Measurements from ENCODE around the gene SLC25A18. TPM values are rescaled to one million over a fixed set of nuclear protein-coding genes. Genes with fewer than 3 reads are reported as not detected.

SLC25A18 gene
- total RNA-seq, 1 donor from 2014 or later = 1.4 TPM

- Mint-ChIP-seq H3K27ac (peak within 1 kb of the TSS; percentile 99), H3K9me3 (no peaks in the 10 kb centered on the region), H3K27me3 (no peaks in the 10 kb centered on the region), H3K36me3 (peaks cover 4% of the 10 kb centered on the region), H3K4me1 (ENCODE audit: unreplicated experiment) (no peaks in the 10 kb centered on the region), H3K4me3 (peak within 1 kb of the TSS; percentile 98)
- no peak for TF ChIP-seq CTCF (conservative IDR thresholded peaks at IDR 0.05)
- peak; percentile 94 for DNase-seq (ENCODE audit: extremely low spot score, unreplicated experiment)
These were observed 65.3 kb downstream of the SLC25A18 start, which contains the start of gene ATP6V1E1 for GRCh38 chr22:17628406-17629172. TSS of gene ATP6V1E1 (minus strand) at chr22:17628749. CDS start at chr22:17628635, 114 bp downstream.

- Mint-ChIP-seq H3K27ac (peak overlapping the region; percentile 99), H3K9me3 (no peaks in the 10 kb centered on the region), H3K36me3 (no peaks in the 10 kb centered on the region), H3K27me3 (no peaks in the 10 kb centered on the region), H3K4me3 (peak overlapping the region; percentile 98), H3K4me1 (ENCODE audit: unreplicated experiment) (no peaks in the 10 kb centered on the region)
- no peak for DNase-seq (ENCODE audit: extremely low spot score, unreplicated experiment)
- no peak for TF ChIP-seq CTCF (conservative IDR thresholded peaks at IDR 0.05)
These were observed 65.8 kb downstream of the SLC25A18 start for GRCh38 chr22:17629173-17629489.

- no peak for DNase-seq (ENCODE audit: extremely low spot score, unreplicated experiment)
- Mint-ChIP-seq H3K9me3 (no peaks in the 10 kb centered on the region), H3K36me3 (no peaks in the 10 kb centered on the region), H3K27me3 (no peaks in the 10 kb centered on the region), H3K4me1 (ENCODE audit: unreplicated experiment) (no peaks in the 10 kb centered on the region), H3K4me3 (peak overlapping the region; percentile 98), H3K27ac (peak overlapping the region; percentile 99)
- no peak for TF ChIP-seq CTCF (conservative IDR thresholded peaks at IDR 0.05)
These were observed 66.3 kb downstream of the SLC25A18 start for GRCh38 chr22:17629641-17630040.

GRCh38 chr22:17631076-17631565 lies 67.8 kb downstream of the SLC25A18 start:
- Mint-ChIP-seq H3K36me3 (no peaks in the 10 kb centered on the region), H3K4me1 (ENCODE audit: unreplicated experiment) (no peaks in the 10 kb centered on the region), H3K27ac (peak overlapping the region; percentile 89), H3K9me3 (no peaks in the 10 kb centered on the region), H3K4me3 (peak overlapping the region; percentile 10), H3K27me3 (no peaks in the 10 kb centered on the region)
- no peak for TF ChIP-seq CTCF (conservative IDR thresholded peaks at IDR 0.05)
- no peak for DNase-seq (ENCODE audit: extremely low spot score, unreplicated experiment)

- peak overlapping the region; percentile 98 for H3K27ac Mint-ChIP-seq
- no peak for DNase-seq (ENCODE audit: extremely low spot score, unreplicated experiment)
- peak overlapping the region; percentile 66 for H3K4me3 Mint-ChIP-seq
- peaks cover 9% of the 10 kb centered on the region for H3K4me1 Mint-ChIP-seq (ENCODE audit: unreplicated experiment)
- H3K27me3 Mint-ChIP-seq = no peaks in the 10 kb centered on the region
- no peaks in the 10 kb centered on the region for H3K9me3 Mint-ChIP-seq
- no peaks in the 10 kb centered on the region for H3K36me3 Mint-ChIP-seq
- TF ChIP-seq CTCF (conservative IDR thresholded peaks at IDR 0.05) = no peak
These were observed 70.1 kb downstream of the SLC25A18 start for GRCh38 chr22:17633217-17633997.

Measured in type B pancreatic cell (in vitro differentiated cells).